Activated CD4-positive, CD25-positive, alpha-beta regulatory T cell treated with anti-CD3 and anti-CD28 coated beads, Interleukin-2, amount 50 U/mL, for 24 hours (primary cell): ENCODE data around the gene TRIB2.

Source experiments
- ATAC-seq, 2 donors: fragments of 150-1000 bp; cut with Tn5 transposase; one replicate each; pipeline ENCODE4 v1.10.0; 2021; ENCODE audit warnings: mild to moderate bottlenecking in 1 of 2, moderate library complexity in 1 of 2

Gene TRIB2

DNA sequence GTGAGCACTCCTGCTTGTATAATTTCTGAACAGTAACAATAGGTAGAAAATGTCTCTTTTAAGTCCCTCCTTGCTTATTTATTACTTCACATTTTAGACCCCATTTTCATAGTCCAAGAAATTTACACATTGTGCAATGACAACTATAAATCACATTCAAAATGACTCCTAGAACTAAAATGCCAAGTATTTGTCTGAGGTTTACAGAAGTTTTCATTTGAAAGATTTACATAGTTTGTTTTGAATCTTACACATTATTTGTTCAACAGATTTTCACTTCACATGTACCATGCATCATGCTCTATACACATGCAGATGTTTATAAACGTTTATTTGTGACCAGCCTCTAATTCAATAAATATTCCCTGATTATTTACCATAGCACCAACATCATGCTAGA, 15.7 kb upstream of the TRIB2 start:
- ATAC-seq = no peak

- ATAC-seq = peak; percentile 32 to 39
Observed at GRCh38 chr2:12701786-12702167, 15.0 kb upstream of the TRIB2 start.

DNA sequence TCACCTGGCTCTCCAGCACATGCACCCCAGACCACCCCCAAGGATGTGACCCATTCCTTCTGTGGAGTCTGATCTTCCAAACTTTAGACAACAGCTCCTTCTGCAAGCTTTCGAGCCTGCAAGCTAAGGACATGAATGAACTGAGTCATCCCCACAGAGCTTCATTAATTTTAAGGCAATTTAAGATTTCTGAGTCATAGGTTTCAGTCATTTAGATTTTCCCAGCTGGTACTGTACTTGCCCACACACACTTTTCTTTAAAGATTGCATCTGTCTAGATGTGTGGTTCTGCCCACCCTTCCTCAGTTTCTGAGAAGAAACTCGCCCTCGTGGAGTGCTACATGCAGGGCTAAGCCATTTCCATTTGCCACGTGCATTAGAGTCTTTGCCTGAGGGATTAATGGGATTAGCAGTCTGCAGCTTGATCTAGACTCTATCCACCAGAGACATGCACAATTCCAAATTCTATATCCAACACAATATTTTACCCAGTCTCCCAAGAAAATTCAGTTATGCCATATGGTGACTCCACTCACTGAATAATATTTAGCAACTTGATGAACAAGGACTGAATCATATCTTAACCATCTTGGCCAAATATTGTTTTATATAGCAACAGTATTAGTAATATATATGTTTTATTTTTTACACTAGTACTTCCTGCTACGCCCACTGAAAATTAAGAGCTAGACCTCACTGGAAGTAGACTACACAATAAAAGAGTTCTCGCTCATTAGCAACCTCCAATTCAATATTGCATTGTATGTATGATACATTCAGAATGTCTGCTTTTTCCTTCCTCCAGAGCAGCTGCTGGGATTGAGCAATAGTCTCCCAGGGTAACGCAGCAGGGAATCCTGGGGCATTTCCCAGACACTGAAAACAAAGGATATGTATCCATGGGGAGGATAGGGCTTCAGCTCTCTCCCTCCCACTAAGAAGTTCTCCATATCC, 14.3 kb upstream of the TRIB2 start:
- ATAC-seq = peak; percentile 85 to 89

DNA sequence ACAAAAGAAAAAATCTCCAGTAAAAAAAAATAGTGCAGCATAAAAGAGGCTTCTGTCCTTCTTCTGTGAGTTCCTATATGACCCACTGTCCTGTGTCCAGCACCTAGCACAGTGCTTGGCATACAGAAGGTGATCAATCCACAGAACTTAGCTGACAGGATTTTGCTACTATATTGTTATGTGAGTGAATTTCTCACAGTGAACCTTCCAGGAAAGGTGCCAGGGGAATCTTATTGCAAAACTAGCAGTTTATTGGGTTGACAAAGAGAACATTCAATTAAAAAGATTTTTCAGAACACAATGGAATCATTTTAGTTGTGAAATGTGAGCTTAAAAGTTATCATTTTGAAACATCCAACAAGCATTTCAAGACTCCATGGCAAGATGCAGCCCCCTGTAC, 12.4 kb upstream of the TRIB2 start:
- ATAC-seq = no peak

GRCh38 chr2:12705230-12705629, 11.5 kb upstream of the TRIB2 start:
- no peak for ATAC-seq

DNA sequence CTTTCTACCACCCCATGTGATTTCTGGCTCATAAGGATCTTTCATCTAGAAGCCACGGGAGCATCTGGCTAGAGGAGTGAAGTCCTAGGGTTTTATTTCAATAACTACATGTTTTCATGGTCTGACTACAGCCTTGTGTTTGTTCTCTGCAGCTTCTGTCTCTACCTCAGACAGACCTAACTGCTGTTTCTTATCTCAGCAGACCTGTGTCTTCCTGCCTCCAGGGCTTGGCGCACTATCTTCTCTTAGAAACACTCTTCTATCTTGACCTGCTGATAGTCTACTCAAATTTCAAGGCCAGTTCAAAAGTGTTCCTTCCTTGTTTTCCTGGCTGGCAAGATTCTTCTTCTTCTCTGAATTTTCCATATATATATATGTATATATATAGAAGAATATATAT, 11.0 kb upstream of the TRIB2 start:
- no peak for ATAC-seq

GRCh38 chr2:12708508-12709206, 8.1 kb upstream of the TRIB2 start:
- no peak for ATAC-seq

DNA sequence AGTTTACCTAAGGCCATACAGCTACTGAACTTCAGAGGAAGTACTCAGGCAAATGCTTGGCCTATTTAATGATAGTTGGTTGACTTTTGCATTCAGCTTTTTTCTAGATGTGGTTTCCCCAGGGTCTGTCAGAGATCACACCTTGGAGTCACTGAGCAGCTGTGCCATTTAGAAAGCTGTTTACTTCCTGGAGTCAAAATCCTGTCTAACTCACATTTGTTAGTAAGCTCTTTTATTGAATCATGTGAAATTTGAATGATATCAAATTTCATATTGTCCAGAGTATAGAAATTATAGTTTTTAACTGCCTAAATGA, 7.6 kb upstream of the TRIB2 start:
- ATAC-seq = peak; percentile 68 to 92

- no peak for ATAC-seq
Observed at GRCh38 chr2:12710301-12710700, 6.4 kb upstream of the TRIB2 start.

GRCh38 chr2:12711339-12711738, 5.4 kb upstream of the TRIB2 start:
- no peak for ATAC-seq

DNA sequence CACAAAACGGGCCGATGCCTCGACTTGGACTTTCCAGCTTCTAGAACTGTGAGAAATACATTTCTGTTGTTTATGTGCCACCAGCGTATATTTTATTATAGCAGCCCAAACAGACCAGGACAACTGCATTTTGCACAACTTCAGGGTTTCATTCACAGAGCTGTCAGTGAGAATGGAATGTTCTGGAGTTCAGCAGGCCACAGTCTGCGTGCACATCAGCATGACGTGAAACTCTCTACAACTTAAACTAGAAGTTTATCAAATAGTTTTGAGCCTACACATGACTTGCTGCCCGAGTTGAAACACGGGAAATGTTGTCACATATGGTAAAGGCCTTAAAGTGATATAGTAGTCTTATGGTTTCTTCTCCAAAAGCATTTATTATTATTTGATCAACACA, 3.9 kb upstream of the TRIB2 start:
- ATAC-seq = no peak

DNA sequence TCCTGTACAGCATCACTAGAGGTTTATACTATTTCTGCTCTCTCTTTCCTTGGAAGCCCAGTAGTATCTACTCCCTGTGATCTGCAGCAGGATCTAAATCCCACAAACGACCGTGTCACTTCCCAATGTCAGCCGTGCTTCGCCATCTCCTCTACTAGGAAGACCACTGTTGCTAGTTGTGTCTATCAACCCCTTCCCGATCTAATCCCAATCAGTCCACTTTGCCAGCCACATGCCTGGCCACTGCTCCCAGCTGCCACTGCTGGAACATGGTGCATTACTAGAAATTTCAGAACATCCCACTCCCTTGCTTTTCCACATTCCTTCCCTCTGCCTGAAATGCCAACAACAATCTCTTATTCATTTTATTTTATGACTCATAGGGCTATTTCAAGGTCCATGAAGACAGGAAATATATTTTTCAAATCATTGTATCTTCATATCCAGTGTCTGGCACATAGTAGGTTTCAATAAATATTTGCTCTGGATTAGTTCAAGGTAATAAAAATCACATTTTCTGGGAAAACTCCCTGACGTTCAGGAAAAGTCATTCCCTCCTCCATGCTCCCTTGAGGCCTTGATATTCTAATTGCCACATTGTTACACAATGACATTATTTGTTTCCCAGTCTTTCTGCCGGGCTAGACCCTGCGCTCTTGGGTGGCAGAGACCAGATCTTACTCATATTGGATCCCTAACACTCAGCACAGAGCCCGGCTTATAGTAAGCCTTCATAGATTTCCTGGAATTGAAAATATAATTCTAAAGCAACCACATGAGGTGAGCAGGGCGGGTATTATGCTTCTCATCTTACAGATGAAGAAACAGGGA, 2.1 kb upstream of the TRIB2 start:
- ATAC-seq = no peak

DNA sequence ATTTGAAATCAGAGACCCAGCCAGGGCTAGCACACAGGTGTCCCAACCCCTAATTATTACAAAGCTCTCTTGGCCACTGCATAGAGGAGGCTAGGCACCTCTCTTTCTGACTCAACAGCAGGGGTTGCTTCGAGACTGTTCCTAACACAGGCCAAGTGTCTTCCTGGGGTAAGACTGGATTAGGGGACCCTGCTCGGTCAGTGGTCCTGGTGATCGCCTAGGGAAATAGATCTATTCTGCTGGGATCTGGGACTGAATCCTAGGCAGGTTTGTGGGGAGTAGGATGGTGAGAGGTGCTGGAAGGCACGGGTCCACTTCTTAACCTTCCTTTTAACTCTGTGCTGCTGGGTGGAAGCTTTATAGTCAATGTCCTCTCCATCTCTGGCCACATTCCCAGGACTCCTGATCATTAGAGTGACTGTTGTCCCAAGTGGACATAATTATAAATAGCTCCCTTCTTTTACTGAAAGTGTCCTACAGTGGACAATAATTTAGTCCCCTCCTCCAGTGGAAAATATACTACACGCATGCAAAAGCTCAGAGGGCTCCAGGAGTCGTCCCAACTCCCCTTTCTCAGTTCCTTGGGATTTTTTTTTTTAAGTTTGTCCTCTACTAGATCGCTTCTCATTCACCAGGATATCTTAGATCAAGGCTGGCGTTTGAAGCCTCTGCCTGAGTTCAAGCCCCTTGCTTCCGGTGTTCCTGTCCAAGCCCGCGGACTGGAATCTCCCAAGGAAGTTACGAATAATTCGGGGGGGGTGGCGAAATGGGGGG, 1.3 kb upstream of the TRIB2 start:
- no peak for ATAC-seq

- ATAC-seq = peak in 1 of 2 donors; percentile 26
Observed at GRCh38 chr2:12716032-12716281, 779 bp upstream of the TRIB2 start.

DNA sequence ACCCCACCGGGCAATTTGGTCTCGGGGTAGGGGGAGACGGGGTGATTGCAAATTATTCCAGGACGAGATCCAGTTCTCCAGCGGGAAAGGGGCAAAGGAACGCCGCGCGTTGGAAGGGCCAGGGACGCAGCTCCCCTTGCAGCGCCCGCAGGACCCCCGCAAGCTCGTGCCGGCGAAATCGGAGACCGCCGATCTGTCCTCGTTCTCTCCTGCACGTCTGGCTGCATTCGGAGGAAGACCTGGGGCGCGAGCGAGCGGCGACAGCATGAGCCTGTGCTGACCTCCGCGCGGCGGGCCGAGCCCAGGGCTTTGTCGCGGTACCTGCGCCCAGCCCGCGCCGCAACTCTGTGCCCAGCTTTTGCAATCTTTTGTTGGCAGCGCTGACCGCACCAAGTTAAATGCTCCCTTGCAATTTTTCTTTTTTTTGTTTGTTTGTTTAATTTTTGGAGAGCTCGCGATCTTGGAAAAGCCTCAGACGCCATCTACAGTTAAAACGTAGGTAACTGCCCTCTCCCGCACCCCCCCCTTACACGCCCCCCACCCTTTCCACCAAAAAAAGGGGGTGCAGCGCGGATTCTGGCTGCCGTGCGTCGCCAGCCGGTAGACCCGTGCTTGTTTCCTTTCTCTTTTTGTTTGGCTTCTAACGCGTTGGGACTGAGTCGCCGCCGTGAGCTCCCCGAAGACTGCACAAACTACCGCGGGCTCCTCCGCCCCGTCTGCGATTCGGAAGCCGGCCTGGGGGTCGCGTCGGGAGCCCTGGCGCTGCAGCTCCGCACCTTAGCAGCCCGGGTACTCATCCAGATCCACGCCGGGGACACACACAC, 667 bp downstream of the TRIB2 start:
- peak; percentile 22 to 31 for ATAC-seq

- peak in 1 of 2 donors; percentile 7 for ATAC-seq
Observed at GRCh38 chr2:12718015-12718671, 1.4 kb downstream of the TRIB2 start.

DNA sequence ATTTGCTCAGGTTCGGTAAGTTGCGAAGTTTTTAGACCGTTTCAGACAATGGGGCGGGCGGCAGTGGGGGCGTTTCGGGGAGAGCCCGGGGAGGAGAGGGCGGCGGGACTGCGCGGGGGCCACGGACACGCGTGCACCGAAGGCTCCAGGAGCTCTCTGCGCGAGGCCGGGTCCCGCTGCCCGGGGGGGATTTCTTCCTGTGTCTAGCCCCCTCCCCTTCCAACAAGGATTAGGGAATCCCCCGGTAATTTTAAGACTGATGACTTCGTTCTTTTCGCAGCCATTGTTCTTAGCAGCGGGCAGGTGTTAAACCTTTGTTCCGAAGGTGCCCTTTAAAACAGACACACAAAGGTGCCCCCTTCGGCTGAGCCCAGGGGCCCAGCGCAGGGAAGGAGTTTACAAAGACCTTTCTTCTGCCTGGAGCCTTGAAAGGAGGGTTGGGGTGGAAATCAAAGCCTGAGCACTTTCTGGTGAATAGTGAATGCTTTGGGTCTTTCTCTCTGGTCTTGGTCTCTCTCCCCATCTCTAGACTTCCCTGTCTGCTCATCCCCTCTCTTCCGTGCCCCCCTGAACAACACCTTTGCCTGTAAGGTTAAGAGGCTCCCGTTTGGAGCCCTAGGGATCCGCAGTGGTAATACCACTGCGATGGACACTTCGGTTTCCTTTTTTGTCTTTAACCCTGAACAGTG, 2.1 kb downstream of the TRIB2 start:
- ATAC-seq = no peak

DNA sequence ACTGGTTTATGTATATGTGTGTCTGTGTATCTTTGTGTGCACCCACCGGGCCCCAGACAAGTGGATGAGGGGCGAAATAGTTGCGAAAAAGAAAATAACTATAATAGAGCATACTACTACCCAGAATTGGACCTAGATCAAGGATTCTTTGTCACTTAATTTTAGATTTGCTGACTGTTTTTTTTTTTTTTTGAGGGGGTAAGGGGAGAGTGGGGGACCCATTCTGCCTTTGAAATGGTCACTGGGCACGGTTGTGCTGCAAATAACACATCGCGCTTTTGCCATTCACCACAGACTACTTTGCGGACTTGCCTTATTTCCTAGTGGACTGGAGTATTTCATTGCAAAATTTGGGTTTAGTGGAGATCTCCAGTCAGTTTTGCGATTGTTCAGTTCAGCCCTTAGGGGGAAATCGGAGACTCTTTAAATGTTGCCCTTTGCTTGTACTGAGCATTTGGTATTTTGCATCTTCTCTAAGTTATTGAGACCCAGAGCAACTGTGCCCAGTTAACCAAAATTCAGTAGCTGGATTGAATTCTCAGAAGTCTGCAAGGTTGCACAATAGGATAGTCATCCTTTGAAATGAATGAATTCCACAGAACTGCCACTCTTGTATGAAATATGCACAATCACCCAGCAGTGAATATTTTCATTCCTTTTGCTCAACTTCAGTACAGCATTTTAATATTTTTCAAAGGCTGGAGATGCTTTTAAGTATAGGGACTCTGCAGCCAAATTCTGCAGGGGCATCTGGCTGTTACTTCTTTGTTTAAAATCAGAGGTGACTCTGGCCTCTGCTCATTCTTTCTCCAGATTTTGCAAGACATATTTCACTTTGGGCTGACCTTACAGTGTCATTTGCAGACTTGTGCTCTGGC, 2.9 kb downstream of the TRIB2 start:
- ATAC-seq = no peak

DNA sequence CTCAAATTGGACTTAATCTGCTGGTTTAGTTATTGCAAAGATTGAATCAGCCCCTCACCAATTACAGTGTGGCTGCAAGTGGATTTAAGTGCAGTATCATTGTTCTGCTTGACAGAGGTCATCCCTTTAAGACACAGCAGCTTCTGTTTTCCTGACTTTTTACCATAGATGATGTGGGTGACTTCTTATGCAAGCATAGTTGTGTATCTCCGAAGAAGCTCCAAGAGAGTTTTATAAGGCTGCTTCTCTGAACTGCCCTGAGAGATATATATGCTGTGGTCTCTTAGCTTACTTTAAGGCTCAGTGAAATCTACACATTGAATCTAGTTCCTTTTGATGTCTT, 3.5 kb downstream of the TRIB2 start:
- no peak for ATAC-seq
